Ectodermal cell (in vitro differentiated cells): ENCODE results near the gene DNAL1.

Experiments
- H3K27ac ChIP-seq: 2 replicates; pipeline ENCODE4 v1.7.0; 2013; ENCODE audit warnings: mild to moderate bottlenecking, low read depth, low read length; ENCODE audit not compliant: insufficient read depth, poor library complexity, severe bottlenecking
- H3K27me3 ChIP-seq: 2 replicates; pipeline ENCODE4 v1.7.0; 2013; ENCODE audit warnings: mild to moderate bottlenecking, low read length; ENCODE audit not compliant: insufficient read depth, control insufficient read depth, poor library complexity, severe bottlenecking
- H3K36me3 ChIP-seq: one replicate; pipeline ENCODE4 v1.7.0; 2013; ENCODE audit warnings: low read length; ENCODE audit not compliant: control insufficient read depth, insufficient read depth
- H3K4me1 ChIP-seq: one replicate; pipeline ENCODE4 v1.7.0; 2013; ENCODE audit warnings: low read length; ENCODE audit not compliant: control insufficient read depth, insufficient read depth
- H3K4me3 ChIP-seq: 2 replicates; pipeline ENCODE4 v1.7.0; 2013; ENCODE audit warnings: low read depth, low read length, control low read depth; ENCODE audit not compliant: insufficient read depth
- H3K9me3 ChIP-seq: 2 replicates; pipeline ENCODE4 v1.7.0; 2013; ENCODE audit warnings: mild to moderate bottlenecking, low read length, moderate library complexity; ENCODE audit not compliant: control insufficient read depth
- WGBS, 2 experiments: methylation state at CpG; one replicate each; pipeline ENCODE4 v1.1.7; 2013; ENCODE audit warnings: missing lambda C conversion rate in 2 of 2; 5-methylcytosine and 5-hydroxymethylcytosine counted together

DNAL1 gene

DNA sequence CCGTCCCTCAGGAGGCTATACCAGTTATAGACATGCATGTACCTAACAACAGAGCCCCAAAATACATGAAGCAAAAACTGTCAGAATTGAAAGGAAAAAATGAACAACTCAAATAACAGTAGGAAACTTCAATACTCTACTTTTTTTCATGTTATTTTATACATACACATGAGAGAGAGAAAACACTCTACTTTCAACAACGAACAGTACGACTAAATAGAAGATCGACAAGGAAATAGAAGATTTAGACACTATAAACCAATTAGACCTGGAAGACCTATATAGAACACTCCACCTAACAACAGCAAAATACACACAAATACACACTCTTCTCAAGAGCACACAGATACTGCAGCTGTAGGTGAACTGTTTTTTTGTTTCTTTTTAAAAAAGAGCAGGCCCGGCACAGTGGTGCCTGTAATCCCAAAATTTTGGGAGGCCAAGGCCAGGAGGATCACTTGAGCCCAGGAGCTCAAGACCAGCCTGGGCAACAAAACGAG lies 104.1 kb downstream of the DNAL1 start:
- H3K27ac ChIP-seq = no peak overlapping the region
- H3K36me3 ChIP-seq = no peaks in the 10 kb centered on the region
- no peak overlapping the region for H3K4me3 ChIP-seq
- WGBS, 2 experiments = 94 to 96% methylated on average over 5 to 6 of the region's 6 CpGs
- no peaks in the 10 kb centered on the region for H3K27me3 ChIP-seq
- peaks cover 32% of the 10 kb centered on the region for H3K4me1 ChIP-seq
- no peaks in the 10 kb centered on the region for H3K9me3 ChIP-seq

DNA sequence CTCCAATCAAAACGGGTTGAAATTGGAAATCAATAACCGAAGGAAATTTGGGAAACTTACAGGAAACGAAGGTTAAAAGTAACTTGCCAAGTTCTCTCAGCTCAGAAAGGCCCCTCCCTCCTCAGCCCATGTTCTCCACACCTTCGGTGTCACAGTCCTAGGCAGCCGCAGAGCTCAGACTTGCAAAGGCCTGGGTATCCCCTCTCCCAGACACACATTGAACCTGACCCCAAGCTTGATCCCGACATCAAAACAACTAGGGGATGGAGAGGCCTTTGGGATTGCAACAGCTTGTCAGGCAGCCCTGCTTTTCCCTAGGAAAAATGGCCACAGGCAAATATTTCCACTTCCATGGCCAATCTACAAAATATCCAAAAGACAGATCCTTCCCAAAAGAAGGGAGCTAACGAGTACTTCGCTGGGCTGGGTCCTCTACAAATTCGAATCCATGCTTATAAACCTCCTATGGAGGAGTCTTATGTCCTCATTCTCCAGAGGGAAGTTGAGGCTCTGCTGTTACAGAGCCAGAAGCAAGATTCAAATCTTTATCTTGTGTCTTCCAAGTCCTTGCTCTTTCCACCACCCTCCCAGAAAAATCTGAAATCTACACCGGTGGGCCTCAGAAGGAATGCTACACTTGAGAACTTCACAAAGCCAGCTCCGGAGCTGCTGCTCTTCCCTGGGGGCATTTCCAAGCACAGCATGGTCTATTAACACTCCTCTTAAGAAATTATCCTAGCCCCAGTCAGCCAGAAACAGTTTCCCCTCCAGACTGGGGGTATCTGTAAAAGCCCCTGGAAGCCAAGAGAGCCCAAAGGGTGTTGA lies 105.1 kb downstream of the DNAL1 start:
- Histone ChIP-seq H3K27me3 (no peaks in the 10 kb centered on the region), H3K4me1 (peaks cover 32% of the 10 kb centered on the region), H3K27ac (no peak overlapping the region), H3K9me3 (no peaks in the 10 kb centered on the region), H3K36me3 (no peaks in the 10 kb centered on the region), H3K4me3 (no peak overlapping the region)
- 73 to 80% methylated on average over 11 of the region's 11 CpGs for WGBS, 2 experiments

DNA sequence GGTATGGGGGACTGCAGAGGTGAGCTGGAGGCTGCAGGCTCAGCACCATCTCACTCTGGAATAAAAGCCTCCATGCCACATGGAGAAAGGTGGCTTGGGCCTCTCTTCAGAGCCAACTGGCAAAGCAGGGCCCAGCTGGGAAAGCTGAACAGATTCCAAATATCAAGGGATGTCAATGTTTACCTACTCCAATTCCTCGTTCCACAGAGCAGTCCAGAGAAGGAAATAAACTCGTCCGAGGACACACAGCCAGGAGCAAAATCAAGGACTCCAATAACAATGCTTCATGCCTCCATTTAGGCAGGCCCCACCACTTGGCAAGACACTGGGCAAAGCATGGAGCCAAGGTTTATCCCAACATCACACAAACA lies 105.7 kb downstream of the DNAL1 start:
- WGBS, 2 experiments = 93 to 94% methylated on average over 3 of the region's 3 CpGs
- Histone ChIP-seq H3K36me3 (no peaks in the 10 kb centered on the region), H3K4me3 (no peak overlapping the region), H3K27ac (no peak overlapping the region), H3K4me1 (peaks cover 36% of the 10 kb centered on the region), H3K9me3 (no peaks in the 10 kb centered on the region), H3K27me3 (no peaks in the 10 kb centered on the region)

DNA sequence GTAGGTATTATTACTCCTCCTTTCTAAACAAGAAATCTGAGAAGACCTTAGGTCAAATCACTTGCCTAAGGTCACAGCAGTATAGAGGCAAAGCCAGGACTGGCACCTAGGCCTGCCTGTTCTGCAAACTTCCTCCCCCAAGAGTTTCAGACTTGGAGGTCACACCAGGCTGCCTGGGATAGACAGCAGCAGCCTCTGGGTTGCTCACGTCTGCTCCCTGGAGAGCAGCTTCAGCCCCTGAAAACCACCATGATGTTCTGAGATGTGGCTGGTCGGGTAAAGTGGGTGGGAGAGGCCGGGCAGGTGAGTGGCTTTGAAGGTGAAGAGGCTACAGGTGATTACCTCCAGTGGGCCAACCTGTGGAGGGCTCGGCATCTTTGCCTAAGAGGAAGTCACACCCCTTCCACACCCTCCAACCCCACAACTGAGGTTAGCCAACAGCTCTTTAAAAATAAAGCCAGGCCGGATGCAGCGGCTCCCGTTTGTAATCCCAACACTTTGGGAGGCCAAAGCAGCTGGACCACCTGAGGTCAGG lies 106.4 kb downstream of the DNAL1 start:
- Histone ChIP-seq H3K27ac (no peak overlapping the region), H3K36me3 (no peaks in the 10 kb centered on the region), H3K27me3 (no peaks in the 10 kb centered on the region), H3K4me1 (peaks cover 32% of the 10 kb centered on the region), H3K9me3 (no peaks in the 10 kb centered on the region), H3K4me3 (no peak overlapping the region)
- 84 to 88% methylated on average over 7 of the region's 7 CpGs for WGBS, 2 experiments

- Histone ChIP-seq H3K27ac (no peak overlapping the region), H3K4me3 (no peak overlapping the region), H3K4me1 (peaks cover 21% of the 10 kb centered on the region), H3K9me3 (no peaks in the 10 kb centered on the region), H3K36me3 (no peaks in the 10 kb centered on the region), H3K27me3 (no peaks in the 10 kb centered on the region)
- WGBS, 2 experiments = 88% methylated on average over 7 of the region's 7 CpGs
Measured at GRCh38 chr14:73752297-73752992, 107.7 kb downstream of the DNAL1 start.
